NCI-H510A (cell line): ENCODE measurements around the gene SOCS2.
"Not testable (repeated sequence)": the region's sequence is repeated elsewhere in the genome, so short reads cannot be mapped to it uniquely, and the experiment has no call there.

Experiments
- DNase-seq: peaks from one replicate; lab custom pipeline; 2025; lab: John Stamatoyannopoulos, UW

SOCS2 gene

DNA sequence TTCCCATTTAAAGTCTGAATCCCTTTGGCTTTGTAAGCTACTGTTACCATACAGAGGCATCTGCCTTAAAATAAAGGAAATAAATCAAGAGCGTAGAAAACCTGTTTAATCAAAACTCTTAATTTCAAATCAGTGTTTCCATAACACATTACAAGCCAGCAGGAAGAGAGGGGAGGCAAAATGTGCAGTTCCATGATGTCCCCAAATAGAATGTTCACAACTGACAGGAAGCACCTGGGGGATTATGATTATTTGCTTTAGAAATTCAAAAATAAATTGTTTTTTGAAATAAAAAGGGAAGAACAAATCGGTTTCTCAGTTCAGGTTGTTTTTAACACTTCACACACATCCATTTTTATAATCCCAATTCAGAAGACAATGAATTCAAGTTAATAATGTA lies 21.4 kb downstream of the SOCS2 start:
- no peak for DNase-seq

DNA sequence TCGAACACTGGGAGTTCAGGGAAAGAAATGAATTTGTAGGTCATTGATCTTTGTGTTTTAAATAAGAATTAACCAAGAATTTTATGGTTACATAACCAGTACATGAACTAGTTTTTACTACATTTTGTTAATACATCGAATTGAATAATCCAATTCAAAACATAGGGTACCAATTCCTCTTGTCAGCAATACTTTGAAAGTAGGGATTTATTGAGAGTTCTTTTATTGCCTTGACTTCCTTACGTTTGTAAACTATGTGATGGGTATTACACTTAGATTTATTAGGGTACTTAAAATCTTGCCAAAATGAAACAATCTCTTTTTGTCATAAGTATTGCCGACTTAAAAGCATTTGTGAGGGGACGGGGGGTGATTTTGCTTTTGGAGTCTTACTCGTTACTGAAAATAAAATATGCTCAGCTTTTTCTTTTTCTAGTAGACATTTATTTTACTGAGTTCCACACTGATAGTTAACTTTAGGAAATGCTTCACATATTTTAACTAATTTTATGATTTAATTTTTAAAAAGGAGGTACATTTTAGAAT lies 22.4 kb downstream of the SOCS2 start:
- no peak for DNase-seq

DNA sequence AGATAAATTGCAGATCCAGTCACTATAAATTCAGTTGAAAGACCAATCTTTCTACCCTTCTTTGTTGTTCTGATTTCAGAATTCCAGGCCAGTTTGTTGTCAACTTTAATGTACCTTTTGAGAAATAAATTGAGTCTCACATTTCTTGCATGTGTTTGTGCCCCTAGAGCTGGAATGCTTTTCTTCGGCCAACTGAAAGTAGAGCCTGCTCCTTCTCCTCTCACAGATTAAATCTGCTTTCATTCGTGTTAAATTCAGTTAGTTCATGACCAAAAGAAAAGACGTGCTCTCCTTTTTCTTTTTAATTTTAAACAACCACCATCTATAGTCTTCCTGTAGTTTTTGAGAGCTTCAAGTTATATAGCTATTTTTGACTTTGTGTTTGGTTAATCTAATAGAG lies 22.9 kb downstream of the SOCS2 start:
- DNase-seq, result no peak

GRCh38 chr12:93597608-93598007 lies 25.1 kb downstream of the SOCS2 start:
- no peak for DNase-seq

DNA sequence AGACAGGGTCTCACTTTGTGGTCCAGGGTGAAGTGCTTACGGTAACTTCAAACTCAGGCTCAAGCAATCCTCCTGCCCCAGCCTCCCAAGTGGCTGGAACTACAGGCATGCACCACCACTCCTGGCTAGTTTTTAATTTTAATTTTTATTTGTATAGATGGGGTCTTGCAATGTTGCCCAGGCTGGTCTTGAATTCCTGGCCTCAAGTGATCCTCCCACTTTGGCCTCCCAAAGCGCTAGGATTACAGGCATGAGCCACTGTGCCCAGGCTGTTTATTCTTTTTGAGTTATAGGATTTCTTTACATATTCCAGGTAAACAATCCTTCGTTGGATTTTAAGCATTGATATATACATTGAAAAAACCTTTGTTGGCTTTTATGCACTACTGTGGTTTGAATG lies 26.7 kb downstream of the SOCS2 start:
- DNase-seq, result no peak

GRCh38 chr12:93601591-93601990 lies 29.1 kb downstream of the SOCS2 start:
- DNase-seq, result no peak

DNA sequence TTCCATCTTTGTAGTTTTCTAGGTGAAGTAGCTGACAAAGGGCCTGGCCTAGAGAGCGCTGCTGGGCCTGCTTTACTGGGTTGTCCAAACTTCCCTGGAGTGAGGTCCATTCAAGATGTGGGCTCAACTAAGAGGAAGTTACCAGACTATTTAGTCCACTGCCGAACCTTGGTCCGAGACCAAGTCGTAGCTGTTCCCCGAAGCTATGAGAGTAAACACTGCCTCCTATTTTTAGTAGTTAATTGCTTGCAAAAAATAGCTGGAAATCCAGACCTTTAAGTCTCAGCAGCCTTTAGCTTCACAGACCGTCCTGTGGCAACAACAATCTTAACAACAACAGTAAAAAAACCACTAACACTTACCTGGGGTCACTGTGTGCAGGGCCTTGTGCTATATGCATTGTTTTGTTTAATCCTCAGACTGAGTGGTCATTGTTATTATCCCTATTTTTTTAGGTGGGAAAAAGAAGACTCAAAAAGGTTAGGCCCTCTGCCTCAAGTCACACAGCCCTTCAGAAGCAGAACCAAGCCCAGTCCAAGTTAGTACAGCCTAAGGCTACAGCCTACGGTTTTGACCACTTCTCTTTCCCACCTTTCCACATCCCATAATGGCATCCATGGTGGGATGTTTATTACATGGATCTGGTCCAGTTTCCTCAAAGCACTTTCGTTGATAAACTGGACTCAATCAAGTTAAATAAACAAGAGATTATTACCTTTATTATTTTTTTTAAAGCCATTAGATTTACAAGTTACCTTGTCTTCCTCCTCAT lies 30.6 kb downstream of the SOCS2 start:
- DNase-seq, result no peak

DNA sequence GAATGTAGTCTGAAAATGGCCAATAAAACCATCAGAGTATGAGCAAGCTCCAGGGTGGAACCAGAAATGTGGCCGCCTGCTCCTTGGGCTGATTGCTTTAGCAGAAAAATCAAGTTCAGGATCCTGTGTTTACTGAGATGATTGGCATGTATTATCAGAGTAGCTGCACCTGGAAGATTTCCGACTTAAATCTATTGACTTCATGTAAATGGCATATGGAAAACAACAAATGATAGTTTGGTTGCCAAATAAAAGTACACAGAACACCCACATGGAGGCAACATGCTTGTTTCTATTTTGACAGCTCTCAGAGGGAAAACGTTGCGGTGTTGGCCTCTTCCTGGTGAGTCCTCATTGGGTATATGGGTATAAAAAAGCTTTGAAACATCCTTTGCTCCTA lies 31.3 kb downstream of the SOCS2 start:
- DNase-seq, result no peak

- DNase-seq, result no peak
Observed at GRCh38 chr12:93608313-93608712, 35.8 kb downstream of the SOCS2 start.

GRCh38 chr12:93609281-93610192 lies 37.1 kb downstream of the SOCS2 start:
- DNase-seq, result no peak

GRCh38 chr12:93612776-93613175 lies 40.3 kb downstream of the SOCS2 start:
- DNase-seq, result no peak

DNA sequence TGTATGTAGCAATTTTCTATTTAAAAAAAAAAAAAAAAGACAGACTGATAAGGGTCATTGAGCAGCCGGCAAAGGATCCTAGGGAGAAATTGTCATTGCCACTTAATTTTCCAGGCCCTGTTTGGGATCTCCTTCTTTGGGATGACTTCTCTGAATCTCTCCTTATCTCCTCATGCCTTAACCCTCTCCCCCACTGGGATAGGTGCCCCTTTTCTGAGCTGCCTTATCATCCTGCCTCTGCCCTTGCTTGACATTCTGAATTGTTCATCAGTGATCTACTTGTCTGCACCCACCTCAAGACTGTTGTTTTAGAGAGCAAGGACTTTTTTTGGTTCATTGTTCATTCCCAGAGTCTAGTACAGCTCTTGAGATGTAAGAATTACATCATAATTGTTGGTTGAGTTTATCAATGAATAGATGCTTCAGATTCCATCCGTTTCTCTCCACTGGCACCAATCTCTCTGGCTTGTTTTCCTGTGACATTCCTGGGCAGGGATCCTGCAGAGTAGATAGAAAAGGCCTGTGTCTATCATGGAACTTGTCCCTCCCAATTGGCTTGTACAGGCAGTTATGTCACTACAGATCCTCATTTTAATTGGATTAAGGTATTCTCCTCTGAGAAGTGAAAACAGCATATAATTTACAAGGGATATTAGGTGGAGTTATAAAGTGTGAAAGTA lies 42.6 kb downstream of the SOCS2 start:
- no peak for DNase-seq

DNA sequence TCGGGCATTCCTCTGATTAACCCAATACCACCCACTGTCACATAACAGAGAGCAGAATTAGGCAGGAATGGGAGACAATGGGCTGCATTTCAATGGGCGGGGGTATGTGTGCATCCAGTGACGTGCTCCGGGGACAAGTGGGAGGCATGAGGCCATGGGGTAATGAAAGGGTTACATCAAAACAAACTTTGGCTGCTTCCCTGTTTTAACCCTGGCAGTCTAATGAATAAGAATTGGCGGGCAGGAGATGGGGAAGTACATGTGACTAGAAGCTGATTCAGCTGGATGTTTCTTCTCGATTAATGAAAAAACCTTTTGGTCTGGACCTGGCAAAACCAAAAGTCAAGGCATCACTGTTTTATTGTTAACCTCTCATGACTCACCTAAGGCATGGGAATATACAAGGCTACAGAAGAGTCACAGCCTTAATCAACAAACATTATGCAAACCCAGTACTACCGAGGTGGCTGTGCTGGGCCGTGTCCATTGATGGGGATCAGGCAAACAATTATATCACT lies 44.2 kb downstream of the SOCS2 start:
- DNase-seq, result no peak

- DNase-seq, result no peak
Observed at GRCh38 chr12:93618891-93619410, 46.5 kb downstream of the SOCS2 start.

GRCh38 chr12:93621986-93622385 lies 49.5 kb downstream of the SOCS2 start:
- DNase-seq, result no peak

DNA sequence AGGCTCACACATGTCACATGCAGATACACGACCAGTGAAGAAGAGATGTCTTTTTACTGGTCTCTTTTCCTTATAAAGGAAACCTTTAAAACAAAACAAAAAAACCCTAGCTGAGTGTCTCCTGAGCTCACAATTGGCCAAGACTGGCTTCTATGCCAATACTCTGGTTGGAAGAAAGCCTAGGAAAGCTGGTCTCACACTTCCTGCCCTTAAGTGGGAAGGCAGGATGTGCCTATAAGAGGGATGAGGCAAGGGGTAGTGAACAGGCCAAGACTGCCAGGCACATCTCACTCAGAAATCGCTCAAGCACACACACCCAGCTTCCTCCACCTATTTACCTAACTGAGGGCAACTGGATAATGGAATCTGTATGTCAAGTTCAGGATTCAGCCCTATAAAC lies 50.0 kb downstream of the SOCS2 start:
- DNase-seq, result no peak

GRCh38 chr12:93624595-93625294 lies 52.3 kb downstream of the SOCS2 start:
- no peak for DNase-seq

- not testable (repeated sequence) for DNase-seq
Observed at GRCh38 chr12:93625295-93625645, 52.8 kb downstream of the SOCS2 start.

DNA sequence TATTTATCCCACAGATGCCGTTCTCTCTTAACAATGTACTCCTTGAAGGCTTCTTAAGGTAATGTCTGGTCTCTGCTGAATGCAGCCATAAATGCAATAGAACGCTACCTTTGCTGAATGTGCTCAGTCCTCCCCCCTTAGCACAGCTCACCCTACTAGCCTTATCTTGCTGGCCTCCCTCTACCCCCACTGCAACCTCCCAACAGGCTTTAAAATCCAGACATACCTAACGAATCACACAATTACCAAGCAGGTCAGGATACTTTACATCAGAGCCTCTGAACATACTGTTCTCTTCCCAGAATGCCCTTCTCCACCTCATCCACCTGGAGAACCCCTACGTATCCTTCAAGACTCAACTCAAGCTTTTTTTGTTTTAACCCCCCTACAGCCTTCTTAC lies 53.7 kb downstream of the SOCS2 start:
- no peak for DNase-seq
